A673 (cell line): ENCODE data around the gene KCNB1. TPM values are rescaled to one million over a fixed set of nuclear protein-coding genes. Genes with fewer than 3 reads are reported as not detected.

ENCODE experiments used
- BruUV-seq: library from RNA; stranded (reverse); fragments of 400-500 nt; replicated peaks from 2 replicates; lab custom pipeline; 2021; lab: Mats Ljungman, UMichigan
- CTCF ChIA-PET: fragments of 300-600 bp; sonication (Branson Sonifier 250); formaldehyde crosslinking; loops from one replicate; lab custom pipeline; 2022; ENCODE audit warnings: antibody characterized with exemption; lab: Charles Lee
- POLR2A ChIA-PET: fragments of 300-600 bp; sonication (Branson Sonifier 250); formaldehyde crosslinking; loops from one replicate; lab custom pipeline; 2022; ENCODE audit warnings: antibody characterized with exemption; ENCODE audit not compliant: low non-redundant PET; lab: Charles Lee
- DNase-seq: peaks from one replicate; pipeline ENCODE4 v3.0.0-alpha.2; 2015; ENCODE audit warnings: low spot score
- H3K27ac ChIP-seq: fragments of 200-600 bp; sonication (generic); 2 replicates; pipeline ENCODE4 v1.5.1; 2016; ENCODE audit warnings: mixed run types, low read depth, mild to moderate bottlenecking, mixed read lengths, antibody characterized with exemption, low read length; ENCODE audit not compliant: poor library complexity, severe bottlenecking
- H3K27me3 ChIP-seq: fragments of 200-600 bp; sonication (generic); replicated peaks from 2 replicates; pipeline ENCODE4 v1.6.1; 2017; ENCODE audit warnings: mixed run types, low read depth, mild to moderate bottlenecking, mixed read lengths, antibody characterized with exemption, low read length; ENCODE audit not compliant: insufficient read depth, poor library complexity
- H3K36me3 ChIP-seq: fragments of 200-600 bp; sonication (generic); 2 replicates; pipeline ENCODE4 v1.6.1; 2016; ENCODE audit warnings: mixed run types, mild to moderate bottlenecking, mixed read lengths, antibody characterized with exemption, low read length; ENCODE audit not compliant: insufficient read depth, poor library complexity, severe bottlenecking
- H3K4me1 ChIP-seq: fragments of 200-600 bp; sonication (generic); 2 replicates; pipeline ENCODE4 v1.6.1; 2017; ENCODE audit warnings: mixed run types, mild to moderate bottlenecking, mixed read lengths, antibody characterized with exemption, low read length; ENCODE audit not compliant: insufficient read depth, poor library complexity, severe bottlenecking
- H3K4me3 ChIP-seq: fragments of 200-600 bp; sonication (generic); 2 replicates; pipeline ENCODE4 v1.5.1; 2016; ENCODE audit warnings: low read depth, mixed run types, mild to moderate bottlenecking, mixed read lengths, low read length; ENCODE audit not compliant: poor library complexity, severe bottlenecking
- H3K9me3 ChIP-seq: fragments of 200-600 bp; sonication (generic); 2 replicates; pipeline ENCODE4 v1.6.1; 2016; ENCODE audit warnings: mixed run types, low read depth, mild to moderate bottlenecking, mixed read lengths, antibody characterized with exemption, low read length; ENCODE audit not compliant: poor library complexity, severe bottlenecking
- EZH2 ChIP-seq: fragments of 200-600 bp; sonication (generic); IDR thresholded peaks from 2 replicates; pipeline ENCODE4 v1.6.1; 2017; ENCODE audit warnings: borderline replicate concordance, low read depth, mild to moderate bottlenecking, mixed read lengths, antibody characterized with exemption, low read length; ENCODE audit not compliant: poor library complexity, severe bottlenecking
- intact Hi-C: fragments of 100-400 bp; cut with micrococcal nuclease; formaldehyde crosslinking; loops from one replicate; pipeline ENCODE4 v1.10.0; 2022; ENCODE audit not compliant: unreplicated experiment
- total RNA-seq: library from RNA; stranded (reverse); gene quantifications from 2 replicates; pipeline ENCODE4 v1.2.3, GENCODE V29; 2021
- TF ChIP-seq, protein P1 (sequence below): fragments of 300-800, 200-600 bp; sonication (generic); conservative IDR thresholded peaks from 2 replicates; pipeline ENCODE4 v1.5.1; 2017; ENCODE audit warnings: low read depth, mild to moderate bottlenecking, antibody characterized with exemption, low read length, moderate library complexity, mixed read lengths

KCNB1 gene
- total RNA-seq, 1 experiment from 2014 or later, result not detected

DNA sequence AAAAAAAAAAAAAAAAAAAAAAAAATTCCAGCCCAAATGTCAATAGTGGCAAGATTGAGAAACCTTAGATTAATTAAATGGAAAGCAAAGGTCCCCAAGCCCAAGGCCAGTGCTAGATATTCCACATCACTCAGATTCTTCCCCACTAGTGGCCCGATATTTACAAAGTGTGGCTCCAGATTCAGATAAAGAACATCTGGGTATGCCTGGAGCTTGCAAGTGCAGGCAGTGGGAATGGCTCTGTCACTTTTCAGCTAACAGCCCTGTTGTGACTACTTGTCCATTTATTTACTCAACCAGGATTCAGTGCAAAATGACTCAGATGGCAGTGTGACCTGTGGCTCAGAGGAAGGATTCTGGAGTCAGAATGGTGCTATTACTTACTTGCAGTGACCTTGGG lies 8.2 kb upstream of the KCNB1 start:
- no peak for TF ChIP-seq EZH2
- TF ChIP-seq, protein P1, sequence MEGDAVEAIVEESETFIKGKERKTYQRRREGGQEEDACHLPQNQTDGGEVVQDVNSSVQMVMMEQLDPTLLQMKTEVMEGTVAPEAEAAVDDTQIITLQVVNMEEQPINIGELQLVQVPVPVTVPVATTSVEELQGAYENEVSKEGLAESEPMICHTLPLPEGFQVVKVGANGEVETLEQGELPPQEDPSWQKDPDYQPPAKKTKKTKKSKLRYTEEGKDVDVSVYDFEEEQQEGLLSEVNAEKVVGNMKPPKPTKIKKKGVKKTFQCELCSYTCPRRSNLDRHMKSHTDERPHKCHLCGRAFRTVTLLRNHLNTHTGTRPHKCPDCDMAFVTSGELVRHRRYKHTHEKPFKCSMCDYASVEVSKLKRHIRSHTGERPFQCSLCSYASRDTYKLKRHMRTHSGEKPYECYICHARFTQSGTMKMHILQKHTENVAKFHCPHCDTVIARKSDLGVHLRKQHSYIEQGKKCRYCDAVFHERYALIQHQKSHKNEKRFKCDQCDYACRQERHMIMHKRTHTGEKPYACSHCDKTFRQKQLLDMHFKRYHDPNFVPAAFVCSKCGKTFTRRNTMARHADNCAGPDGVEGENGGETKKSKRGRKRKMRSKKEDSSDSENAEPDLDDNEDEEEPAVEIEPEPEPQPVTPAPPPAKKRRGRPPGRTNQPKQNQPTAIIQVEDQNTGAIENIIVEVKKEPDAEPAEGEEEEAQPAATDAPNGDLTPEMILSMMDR, result no peak
- DNase-seq, result no peak
- Histone ChIP-seq H3K9me3 (no peaks in the 10 kb centered on the region), H3K27me3 (peaks cover 36% of the 10 kb centered on the region), H3K4me3 (no peak overlapping the region), H3K27ac (no peak overlapping the region), H3K36me3 (no peaks in the 10 kb centered on the region), H3K4me1 (no peaks in the 10 kb centered on the region)
- ChIA-PET POLR2A (no interaction called here), CTCF (no interaction called here)
- BruUV-seq, result no TSS peak
- intact Hi-C loops, result no loop called here

DNA sequence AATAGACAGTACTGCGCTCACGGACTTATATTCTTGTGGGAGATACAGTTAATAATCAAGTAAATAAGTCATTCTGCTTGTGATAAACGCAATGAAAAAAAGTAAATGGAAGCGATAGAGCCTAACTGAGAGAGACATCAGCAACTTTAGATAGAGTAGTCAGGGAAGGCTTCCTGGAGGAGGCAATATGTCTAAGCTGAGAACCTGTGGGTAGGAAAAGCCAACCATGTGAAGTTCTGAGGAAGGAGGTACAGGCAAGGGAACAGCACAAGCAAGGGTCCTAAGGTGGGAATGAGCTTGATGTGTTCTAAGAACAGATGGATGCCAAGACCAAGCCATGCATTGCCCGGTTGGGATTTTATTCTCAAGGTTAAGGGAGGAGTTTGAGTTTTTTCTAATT lies 7.2 kb upstream of the KCNB1 start:
- no peaks in the 10 kb centered on the region for H3K36me3 ChIP-seq
- ChIA-PET POLR2A (no interaction called here), CTCF (interaction anchor here (0.7 kb wide), 1 partner anchor 37 kb away, joined by 4 read pairs; no protein-coding TSS in a partner anchor)
- BruUV-seq, result no TSS peak
- TF ChIP-seq EZH2, result no peak
- TF ChIP-seq, protein P1, result no peak
- H3K27ac ChIP-seq, result no peak overlapping the region
- no peak overlapping the region for H3K4me3 ChIP-seq
- H3K27me3 ChIP-seq, result peaks cover 44% of the 10 kb centered on the region
- DNase-seq, result no peak
- intact Hi-C loops, result no loop called here
- no peaks in the 10 kb centered on the region for H3K9me3 ChIP-seq
- no peaks in the 10 kb centered on the region for H3K4me1 ChIP-seq

DNA sequence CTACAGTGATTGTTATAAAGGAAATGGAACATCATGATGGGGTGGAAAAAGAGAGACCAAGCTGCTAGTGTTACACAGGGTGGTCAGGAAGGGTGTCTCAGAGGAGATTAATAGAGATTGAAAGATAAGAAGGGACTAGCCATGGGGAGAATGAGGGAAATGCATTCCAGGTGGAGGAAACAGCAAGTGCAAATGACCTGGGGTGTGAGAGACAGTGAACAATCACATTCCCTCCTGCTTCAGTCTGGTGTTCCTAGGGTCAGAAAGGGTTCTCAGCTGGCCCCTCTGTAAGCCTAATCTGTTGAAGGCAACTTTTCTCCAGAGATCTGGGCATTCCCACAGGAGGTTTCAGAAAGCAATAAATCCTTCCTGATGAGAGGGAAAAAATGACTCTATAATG lies 3.6 kb upstream of the KCNB1 start:
- TF ChIP-seq, protein P1, result no peak
- no peak for TF ChIP-seq EZH2
- Histone ChIP-seq H3K27ac (no peak overlapping the region), H3K4me1 (no peaks in the 10 kb centered on the region), H3K4me3 (no peak overlapping the region), H3K36me3 (no peaks in the 10 kb centered on the region), H3K9me3 (no peaks in the 10 kb centered on the region), H3K27me3 (peaks cover 72% of the 10 kb centered on the region)
- no peak for DNase-seq
- BruUV-seq, result no TSS peak
- ChIA-PET POLR2A (no interaction called here), CTCF (no interaction called here)
- intact Hi-C loops, result no loop called here
